Activated CD4-positive, alpha-beta T cell treated with anti-CD3 and anti-CD28 coated beads, Interleukin-2, amount 50 U/mL, for 16 hours (primary cell): Measurements from ENCODE around the gene TSSC4.

Experiments
- DNase-seq: peaks from one replicate; pipeline ENCODE4 v3.0.0-alpha.2; 2020

TSSC4 gene

GRCh38 chr11:2387266-2387987 lies 13.1 kb upstream of the TSSC4 start:
- peak; percentile 47 for DNase-seq

- DNase-seq = no peak
Measured at GRCh38 chr11:2388431-2389376, 11.8 kb upstream of the TSSC4 start.

- DNase-seq = no peak
Measured at GRCh38 chr11:2389377-2390026, 11.0 kb upstream of the TSSC4 start.

- DNase-seq = no peak
Measured at GRCh38 chr11:2390091-2390724, 10.3 kb upstream of the TSSC4 start.

GRCh38 chr11:2390725-2391151 lies 9.8 kb upstream of the TSSC4 start:
- DNase-seq = no peak

GRCh38 chr11:2391181-2391975 lies 9.2 kb upstream of the TSSC4 start:
- DNase-seq = no peak

- DNase-seq = no peak
Measured at GRCh38 chr11:2392241-2392959, 8.2 kb upstream of the TSSC4 start.

GRCh38 chr11:2393111-2393868 lies 7.3 kb upstream of the TSSC4 start:
- no peak for DNase-seq

GRCh38 chr11:2393941-2394817 lies 6.4 kb upstream of the TSSC4 start:
- no peak for DNase-seq

GRCh38 chr11:2394818-2395105 lies 5.8 kb upstream of the TSSC4 start:
- no peak for DNase-seq

- no peak for DNase-seq
Measured at GRCh38 chr11:2395211-2395730, 5.3 kb upstream of the TSSC4 start.

- DNase-seq = no peak
Measured at GRCh38 chr11:2395856-2396255, 4.7 kb upstream of the TSSC4 start.

GRCh38 chr11:2396471-2396870 lies 4.1 kb upstream of the TSSC4 start:
- DNase-seq = no peak

- no peak for DNase-seq
Measured at GRCh38 chr11:2397005-2397404, 3.5 kb upstream of the TSSC4 start.

- no peak for DNase-seq
Measured at GRCh38 chr11:2398664-2399355, 1.7 kb upstream of the TSSC4 start.

- no peak for DNase-seq
Measured at GRCh38 chr11:2399488-2400068, 972 bp upstream of the TSSC4 start.

GRCh38 chr11:2400762-2401435 lies 349 bp downstream of the TSSC4 start:
- DNase-seq = no peak

GRCh38 chr11:2401436-2401984 lies 960 bp downstream of the TSSC4 start:
- DNase-seq = no peak
